HG03439 (cell line): ENCODE results near the gene SCO2.
"Not testable (repeated sequence)": the region's sequence is repeated elsewhere in the genome, so short reads cannot be mapped to it uniquely, and the experiment has no call there.

Source experiments
- ATAC-seq: cut with Tn5 transposase; IDR thresholded peaks from one replicate; pipeline ENCODE4 v1.9.1; 2021; ENCODE audit warnings: mild to moderate bottlenecking, moderate library complexity; ENCODE audit not compliant: unreplicated experiment

SCO2 gene

DNA sequence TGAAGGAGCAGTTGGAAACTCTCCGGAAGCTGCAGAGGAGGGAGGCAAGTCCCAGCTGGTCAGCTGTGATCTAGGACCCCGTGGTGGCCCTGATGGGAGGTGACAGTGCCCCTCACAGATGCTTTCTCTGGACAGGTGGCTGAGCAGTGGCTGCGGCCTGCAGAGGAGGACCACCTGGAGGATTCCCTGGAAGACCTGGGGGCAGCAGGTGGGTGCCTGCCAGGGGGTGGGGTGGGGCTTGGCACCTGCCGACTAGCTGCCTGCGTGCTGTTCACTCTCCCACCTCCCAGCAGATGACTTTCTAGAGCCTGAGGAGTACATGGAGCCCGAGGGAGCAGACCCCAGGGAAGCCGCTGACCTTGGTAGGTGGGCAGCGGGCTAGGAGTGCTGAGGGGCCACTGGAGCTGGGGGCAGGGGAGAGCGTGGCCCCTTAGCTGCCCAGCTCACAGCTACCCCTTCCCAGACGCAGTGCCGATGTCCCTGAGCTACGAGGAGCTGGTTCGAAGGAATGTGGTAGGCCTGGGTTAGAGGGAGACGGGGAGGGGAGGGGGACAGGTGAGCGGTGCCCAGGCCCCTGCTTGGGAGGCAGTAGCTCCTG is 3.1 kb downstream of the SCO2 start:
- no peak for ATAC-seq

DNA sequence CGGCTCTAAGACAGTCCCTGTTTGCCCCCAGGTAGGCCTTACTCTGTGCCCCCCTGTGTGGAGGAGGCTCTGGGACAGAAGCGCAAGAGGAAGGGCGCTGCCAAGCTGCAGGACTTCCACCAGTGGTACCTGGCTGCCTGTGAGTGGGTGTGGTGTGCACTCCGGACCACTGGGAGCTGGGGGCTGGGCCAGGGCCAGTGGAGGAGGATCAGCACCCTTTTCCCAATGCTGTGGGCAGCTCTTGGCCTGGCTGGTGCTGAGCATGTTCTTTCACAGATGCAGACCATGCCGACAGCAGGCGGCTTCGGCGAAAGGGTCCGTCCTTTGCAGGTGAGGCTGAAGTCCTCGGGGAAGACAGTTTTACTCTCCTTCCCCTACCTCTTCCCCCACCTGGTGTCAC is 3.7 kb downstream of the SCO2 start:
- no peak for ATAC-seq

DNA sequence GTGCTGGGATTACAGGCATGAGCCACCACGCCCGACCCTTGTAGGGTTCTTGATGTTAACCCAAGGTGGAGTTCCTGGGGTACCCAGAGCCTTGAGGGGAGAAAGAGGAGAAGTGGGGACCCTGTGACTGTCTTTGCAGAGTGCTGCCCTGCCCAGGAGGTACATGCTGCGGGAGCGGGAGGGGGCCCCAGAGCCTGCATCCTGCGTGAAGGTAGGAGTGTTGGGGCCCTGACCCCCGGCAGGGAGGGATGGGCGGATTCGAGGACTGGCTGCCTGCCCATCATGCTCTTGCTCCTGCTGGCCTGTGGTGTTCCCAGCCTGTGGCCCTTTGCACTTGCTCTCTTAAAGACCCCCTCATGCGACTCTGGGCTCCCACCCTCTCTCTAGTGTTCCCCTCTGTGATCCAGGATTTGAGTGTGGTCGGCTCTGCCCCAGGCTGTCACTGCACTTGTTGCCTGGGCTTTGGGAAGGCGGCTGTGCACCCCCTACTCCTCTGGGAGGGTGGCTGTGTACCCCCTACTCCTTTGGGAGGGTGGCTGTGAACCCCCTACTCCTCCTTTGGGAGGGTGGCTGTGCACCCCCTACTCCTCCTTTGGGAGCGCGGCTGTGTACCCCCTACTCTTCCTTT is 4.5 kb downstream of the SCO2 start:
- no peak for ATAC-seq

DNA sequence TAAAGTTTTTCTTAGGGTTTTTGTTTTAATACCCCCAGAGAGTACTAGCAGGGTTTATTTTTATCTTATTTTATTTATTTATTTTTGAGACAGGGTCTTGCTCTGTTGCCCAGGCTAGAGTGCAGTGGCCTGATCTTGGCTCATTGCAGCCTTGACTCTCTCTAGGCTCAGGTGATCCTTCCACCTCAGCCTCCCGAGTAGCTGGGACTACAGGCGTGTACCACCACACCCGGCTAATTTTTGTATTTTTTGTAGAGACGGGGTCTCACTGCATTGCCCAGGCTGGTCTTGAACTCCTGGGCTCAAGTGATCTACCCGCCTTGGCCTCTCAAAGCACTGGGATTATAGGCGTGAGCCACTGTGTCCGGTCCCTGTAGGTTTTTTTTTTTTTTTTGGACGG is 5.2 kb downstream of the SCO2 start:
- ATAC-seq = not testable (repeated sequence)

DNA sequence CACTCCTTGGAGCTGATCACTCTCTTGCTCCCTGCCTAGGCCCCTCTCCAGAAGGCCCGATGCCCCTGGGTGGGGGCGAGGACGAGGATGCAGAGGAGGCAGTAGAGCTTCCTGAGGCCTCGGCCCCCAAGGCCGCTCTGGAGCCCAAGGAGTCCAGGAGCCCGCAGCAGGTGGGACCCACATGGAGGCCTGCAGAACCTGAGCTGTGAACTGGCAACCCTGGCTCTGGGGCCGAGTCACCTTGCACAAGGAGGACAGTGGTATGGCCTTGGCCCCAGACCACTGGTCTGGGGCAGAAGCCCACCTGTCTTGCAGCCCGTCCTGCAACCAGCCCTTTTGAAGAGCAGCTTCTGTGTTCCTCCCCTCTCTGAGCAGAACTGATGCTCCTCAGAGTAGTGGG is 6.2 kb downstream of the SCO2 start:
- ATAC-seq = no peak

DNA sequence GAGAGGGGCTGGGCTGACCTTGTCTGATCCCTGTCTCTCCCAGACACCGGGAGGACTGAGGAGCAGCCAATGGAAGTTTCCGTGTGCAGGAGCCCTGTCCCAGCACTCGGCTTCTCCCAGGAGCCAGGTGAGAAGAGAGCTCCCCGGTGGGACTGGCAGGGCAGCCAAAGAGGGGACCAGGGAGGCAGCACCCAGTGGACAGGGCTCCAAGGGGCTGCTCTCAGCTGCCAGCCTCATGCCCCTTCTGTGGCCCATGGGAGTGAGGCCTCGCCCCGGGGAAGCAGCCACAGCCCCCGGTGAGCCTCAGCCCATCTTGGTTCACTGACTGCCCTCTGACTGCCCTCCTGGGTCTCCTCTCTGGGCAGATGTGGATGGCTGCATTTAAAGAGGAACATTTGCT is 6.8 kb downstream of the SCO2 start:
- no peak for ATAC-seq

DNA sequence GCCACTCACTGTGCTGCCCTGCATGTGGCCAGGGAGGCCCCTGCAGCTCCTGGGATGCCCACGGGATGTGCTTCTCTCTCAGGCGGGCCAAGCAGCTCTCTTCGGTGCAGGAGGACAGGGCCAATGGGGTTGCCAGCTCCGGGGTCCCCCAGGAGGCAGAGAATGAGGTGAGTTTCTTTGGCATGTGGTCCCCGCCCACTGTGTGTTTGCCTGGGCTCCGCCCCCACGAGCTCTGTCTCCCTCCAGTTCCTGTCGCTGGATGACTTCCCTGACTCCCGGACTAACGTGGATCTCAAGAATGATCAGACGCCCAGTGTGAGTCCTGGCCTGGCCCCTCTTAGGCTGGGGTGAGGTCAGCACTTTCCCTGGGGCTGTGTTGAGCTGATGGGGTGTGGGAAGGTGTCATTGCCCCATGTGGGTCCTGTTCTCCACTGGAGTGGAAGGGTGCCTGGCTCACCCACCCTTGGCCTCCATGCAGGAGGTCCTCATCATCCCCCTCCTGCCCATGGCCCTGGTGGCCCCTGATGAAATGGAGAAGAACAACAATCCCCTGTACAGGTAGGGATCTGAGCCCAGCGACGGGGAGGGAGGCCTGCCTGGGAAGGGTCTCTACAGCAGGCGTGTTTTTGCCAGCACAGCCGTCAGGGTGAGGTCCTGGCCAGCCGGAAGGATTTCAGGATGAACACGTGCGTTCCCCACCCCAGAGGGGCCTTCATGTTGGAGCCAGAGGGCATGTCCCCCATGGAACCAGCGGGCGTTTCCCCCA is 7.7 kb downstream of the SCO2 start:
- ATAC-seq = no peak

DNA sequence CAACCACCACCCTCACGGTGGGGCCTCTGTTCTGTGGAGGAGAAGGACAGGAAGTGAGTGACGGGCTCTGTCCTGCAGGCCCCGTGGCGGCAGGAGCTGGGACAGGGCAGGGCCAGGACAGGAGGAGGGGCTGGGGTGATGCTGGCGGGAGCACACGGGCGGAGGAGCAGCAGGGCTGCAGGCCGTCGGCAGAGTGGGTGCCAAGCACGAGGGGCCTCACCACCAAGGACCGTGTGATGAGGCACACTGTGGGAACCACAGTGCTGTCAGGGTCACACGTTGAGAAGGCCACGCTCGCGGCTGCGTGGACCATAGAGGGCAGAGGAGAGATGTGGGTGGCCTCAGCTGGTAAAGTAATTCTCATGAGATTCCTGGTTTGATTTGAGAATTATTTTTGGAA is 8.5 kb downstream of the SCO2 start:
- ATAC-seq = no peak

DNA sequence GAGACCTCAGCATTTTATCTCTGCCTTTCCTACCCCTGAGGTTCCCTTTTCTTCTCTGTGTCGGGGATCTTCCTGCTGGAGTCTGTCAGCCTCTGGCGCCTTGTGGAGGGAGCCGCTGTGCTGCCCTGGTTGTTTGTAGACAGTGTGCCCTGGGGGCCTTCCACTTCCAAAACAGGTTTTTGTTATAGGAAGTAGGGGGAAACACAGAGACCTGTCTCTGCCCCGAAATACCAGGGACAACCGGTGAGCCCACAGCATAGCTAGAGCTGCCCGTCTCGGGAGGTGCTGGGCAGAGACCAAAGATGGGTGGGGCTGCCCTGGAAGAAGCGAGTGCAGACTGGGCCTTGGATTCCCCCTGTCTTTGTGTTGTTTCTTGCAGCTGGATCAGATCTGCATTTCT is 9.3 kb downstream of the SCO2 start:
- ATAC-seq = no peak

DNA sequence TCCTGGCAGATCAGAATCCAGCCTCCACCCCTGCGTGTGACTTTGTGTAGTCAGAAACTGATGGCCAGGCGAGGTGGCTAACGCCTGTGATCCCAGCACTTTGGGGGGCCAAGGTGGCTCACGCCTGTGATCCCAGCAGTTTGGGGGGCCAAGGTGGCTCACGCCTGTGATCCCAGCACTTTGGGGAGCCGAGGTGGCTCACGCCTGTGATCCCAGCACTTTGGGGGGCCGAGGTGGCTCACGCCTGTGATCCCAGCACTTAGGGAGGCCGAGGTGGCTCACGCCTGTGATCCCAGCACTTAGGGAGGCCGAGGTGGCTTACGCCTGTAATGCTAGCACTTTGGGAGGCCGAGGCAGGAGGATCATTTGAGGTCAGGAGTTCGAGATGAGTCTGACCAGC is 12.2 kb downstream of the SCO2 start:
- ATAC-seq = no peak

DNA sequence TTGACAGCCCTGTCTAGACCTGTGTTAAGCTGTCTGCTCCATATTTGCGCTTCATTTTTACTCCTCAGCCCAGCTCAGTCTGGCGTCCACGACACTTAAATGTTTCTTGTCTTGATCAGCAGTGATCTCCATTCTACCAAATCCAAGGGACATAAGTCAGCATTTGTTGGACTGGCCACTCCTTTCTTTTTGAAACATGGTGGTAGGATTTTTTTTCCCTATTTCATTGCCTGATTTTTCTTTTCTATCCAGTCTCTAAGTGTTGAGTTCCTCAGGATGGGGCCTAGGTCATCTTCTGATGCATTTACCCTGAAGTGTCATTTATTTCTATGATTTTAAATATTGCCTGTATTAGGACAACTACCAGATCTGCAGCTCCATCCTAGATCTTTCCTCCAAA is 16.5 kb downstream of the SCO2 start:
- no peak for ATAC-seq

DNA sequence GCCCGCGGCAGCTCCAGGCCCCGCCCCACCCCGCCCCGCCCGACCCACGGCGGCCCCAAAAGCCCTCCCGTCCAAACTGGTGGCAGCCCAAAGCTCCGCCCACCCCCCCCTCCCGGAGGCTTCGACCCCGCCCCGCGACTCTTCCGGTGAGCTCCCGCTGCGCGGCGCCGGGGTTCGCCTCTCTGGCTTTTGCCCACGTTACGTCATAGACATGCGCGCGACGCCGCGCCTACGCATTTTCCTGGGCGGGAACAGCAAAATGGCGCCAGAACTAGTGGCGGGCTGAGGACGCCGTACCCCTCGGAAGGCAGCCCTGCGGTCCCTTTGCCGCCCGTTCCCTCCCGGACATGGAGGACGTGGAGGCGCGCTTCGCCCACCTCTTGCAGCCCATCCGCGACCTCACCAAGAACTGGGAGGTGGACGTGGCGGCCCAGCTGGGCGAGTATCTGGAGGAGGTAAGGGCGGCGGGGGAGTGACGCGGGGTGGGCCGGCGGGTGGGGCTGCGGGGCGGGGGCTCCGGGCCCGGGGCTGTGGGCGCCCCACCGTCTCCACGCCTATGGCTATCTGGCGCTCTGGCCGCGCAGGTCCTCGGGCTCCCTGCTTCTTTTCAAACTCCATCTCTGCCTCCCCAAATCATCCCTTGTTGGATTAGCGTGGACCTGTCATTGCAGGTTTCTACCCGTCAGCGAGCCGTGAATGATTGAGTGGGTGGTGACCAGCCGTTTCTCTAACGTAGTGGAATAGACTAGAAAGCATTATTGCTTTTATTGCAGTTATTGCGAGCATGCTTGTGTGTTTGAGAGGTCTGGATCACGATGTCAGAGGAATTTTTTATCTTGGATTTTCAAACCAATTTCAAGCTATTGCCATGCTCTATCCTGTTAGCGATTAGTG is 17.2 kb downstream of the SCO2 start, which contains the start of gene NCAPH2:
TSS of gene NCAPH2 (plus strand) at position 234 of the 894 bp plus-strand sequence. CDS start at position 348, 114 bp downstream.
- ATAC-seq = peak; percentile 75

DNA sequence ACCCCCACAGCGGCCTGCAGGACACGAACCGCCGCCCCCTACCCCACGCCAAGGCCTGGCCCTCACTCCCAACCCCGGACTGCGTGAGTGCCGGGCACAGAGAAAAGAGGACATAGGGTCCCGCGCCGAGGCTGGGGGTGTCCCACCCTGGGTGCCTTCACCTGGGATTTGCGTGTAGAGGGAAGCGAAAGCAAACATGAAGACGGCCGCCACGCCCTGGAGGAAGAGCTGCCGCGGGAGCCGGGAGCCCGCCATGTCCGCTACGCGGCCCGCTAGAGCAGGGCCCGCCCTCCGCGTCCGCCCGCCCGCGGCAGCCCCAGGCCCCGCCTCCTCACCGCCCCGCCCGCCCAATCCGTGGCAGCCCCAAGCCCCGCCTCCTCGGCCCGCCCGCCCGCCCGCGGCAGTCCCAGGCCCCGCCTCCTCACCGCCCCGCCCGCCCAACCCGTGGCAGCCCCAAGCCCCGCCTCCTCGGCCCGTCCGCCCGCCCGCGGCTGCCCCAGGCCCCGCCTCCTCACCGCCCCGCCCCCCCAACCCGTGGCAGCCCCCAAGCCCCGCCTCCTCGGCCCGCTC is 17.9 kb downstream of the SCO2 start, which contains the start of gene LMF2:
TSS of gene LMF2 (minus strand) at position 282 of the 570 bp plus-strand sequence. CDS start at position 255, 27 bp downstream.
- peak; percentile 40 for ATAC-seq

DNA sequence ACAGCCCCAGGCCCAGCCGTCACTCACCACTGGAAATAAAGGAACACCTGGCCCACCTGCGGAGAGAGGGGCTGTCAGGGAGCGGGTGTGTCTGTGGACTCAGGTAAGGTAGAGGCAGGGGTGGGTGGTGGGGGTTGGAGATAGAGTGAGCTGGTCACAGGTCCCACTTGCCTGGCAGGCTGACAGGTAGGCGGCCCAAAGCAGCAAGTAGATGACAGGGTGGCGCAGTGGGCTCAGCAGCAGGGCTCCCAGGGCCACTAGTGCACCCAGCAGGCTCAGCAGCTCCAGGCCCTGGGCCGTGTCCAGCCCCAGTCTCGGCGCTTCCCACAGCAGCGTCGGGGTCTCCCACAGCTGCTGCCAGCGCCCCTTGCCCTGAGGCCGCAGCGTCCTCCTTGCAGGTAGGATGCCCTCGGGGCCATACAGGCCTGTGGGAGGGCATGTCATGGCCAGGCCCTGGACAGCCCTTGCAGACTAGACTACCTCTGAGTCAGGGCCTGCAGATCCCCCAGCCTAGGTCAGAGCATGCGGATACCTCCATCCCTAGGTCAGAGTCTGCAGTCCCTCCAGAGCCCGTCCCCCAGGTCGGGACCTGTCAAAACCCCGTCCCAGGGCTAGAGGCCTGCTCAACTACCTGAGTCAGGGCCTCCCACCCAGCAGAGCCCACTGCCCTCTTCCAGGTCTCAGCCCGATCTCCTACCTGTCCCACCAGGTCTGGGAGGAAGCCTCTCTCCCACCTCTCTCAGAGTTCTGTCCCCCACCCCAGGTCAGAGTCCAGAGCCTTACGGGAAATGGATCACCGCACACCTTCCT is 18.6 kb downstream of the SCO2 start:
- ATAC-seq = peak; percentile 5

DNA sequence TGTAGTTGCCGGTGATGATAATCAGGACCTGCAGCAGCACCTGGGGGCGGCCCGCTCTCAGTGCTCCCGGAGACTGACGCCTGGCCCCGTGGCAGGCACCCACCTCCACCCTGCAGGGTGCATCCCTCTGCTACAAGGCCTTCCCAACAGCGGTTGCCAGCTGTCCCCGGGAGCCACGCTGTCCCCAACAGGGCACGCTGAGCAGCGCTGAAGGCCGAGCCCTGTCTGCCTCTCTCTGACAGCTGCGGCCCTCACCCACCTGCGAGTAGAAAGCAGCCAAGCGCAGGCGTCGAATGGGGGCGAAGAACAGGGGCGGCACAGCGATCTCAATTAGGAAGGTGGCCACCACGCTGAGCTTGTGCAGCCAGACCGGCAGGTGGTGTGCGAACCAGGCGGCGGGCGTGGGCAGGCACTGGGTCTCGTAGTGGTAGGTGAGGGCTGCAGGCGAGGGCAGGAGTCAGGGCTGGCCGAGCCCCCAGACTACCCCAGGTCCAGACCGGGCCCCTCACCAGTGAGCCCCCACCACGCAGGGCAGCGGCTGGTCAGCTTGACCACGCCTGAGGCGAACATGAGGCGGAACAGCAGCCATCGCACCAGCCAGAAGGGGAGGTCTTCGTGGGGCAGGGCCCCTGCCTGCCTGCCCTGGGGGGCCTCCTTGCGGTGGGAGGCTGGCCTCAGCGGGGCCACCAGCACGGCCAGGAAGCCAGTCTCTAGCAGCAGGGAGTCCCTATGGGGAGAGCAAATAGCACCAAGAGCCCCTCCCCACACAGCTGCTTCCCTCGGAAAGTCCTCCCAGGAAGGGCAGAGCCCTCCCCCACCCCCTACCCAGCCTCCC is 19.4 kb downstream of the SCO2 start:
- ATAC-seq = no peak

DNA sequence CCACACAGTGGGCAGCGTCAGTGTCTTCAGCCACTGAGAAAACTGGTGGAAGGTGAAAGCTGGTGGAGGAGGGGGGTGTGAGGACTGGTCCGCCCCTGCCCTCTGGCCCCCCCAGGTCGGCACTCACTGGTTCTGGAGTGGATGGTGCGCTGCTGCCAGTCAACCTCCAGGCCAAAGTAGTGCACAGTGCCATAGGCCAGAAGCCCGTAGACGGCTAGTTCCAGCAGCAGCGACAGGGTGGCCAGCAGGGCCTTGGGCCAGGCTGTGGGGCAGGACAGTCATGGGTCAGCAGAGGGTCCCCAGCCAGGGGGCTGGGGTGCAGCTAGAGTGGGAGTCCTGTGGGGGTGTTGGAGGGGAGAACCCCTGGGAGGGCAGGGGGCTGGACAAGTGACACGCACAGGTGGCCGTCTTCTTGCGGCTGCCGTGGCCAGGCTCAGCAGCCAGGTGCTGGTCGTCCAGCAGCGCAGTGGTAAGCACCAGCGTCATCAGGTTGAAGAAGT is 20.1 kb downstream of the SCO2 start:
- no peak for ATAC-seq

DNA sequence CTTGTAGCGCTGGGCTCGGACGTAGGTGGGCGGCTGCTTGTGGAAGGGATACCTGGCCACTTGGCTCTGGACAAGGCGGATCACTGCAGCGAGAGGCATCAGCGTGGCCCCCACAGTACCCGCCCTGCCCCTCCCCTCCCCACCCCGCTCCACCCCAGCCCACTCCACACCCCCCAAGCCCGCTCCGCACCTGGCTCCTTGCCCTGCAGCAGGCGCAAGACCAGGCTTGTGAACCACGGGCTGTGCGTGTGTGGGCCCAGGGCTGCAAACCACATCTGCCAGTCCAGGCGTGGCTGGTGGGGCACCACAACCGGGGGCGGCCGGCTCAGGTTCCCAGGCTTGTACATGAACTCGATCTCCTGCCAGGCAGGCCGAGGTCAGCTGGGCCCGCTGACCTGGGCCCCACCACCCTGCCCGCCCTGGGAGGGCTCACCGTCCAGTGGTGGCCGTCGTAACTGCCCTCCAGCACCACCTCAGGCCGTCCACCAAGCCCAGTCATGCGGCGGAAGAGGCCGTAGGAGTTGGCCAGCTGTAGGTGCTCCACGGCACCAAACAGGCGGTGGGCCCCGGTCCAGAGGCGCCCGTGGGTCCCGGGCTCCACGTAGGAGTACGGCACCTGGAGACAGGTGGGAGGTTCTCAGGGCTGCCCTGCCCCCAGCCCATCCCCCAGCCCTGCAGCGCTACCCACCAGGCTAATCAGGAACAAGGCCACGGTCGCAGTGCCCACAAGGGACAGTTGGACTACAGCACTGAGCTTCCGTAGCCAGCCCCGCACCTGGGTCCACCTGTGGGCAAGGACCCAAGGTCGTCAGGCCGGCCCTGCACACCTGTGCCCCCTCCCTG is 20.8 kb downstream of the SCO2 start:
- ATAC-seq = no peak
